GM18907 (cell line): ENCODE measurements around the gene EVL.
A peak's percentile ranks its signal among the peaks of the same experiment; 100 is the strongest.
"Not testable (repeated sequence)": the region's sequence is repeated elsewhere in the genome, so short reads cannot be mapped to it uniquely, and the experiment has no call there.

Experiments used
- ATAC-seq: cut with Tn5 transposase; IDR thresholded peaks from one replicate; pipeline ENCODE4 v1.9.1; 2021; ENCODE audit warnings: mild to moderate bottlenecking, moderate library complexity; ENCODE audit not compliant: unreplicated experiment

EVL gene

DNA sequence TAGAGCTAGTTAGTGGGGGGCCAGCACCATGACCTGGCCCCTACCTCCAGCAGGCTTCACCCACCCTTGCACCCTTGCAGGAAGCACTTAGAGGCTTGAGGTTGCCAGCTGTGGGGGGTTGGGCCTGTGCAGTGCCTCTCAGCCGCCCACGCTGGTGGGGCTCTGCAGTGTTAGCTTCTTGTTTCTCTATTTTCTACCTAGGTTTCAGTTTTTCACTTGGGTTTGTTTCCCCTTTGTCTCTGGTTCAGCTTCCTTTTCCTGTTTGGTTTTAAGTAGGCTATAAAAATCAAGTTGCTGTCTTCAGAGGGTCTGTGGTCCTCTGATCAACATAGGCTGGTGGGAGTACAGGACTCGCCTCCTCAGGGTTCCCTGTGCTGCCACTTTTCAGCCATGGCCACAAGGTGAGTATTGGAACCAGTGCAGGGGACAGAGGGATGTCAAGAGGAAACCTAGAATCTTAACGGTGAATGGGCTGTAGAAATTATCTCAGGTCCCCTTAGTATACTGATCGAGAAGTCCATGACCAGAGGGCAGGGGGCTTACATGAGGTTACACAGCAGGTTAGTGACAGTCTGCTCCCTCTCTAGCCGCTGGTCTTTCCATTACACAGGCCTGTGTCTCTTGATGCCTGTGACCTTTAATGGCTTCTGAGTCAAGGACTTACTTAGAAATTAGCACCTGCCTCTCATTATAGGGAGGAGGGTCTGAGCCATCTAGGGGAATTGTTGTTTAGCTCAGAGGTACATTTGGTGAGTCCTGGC lies at the start of gene EVL:
Gene EVL, plus strand, starts transcription at position 312 of the 761 bp plus-strand sequence. Its CDS starts 79 bp downstream, at position 391.
- ATAC-seq: peak; percentile 59

GRCh38 chr14:100017553-100017952 lies 47.7 kb upstream of the EVL start:
- no peak for ATAC-seq

DNA sequence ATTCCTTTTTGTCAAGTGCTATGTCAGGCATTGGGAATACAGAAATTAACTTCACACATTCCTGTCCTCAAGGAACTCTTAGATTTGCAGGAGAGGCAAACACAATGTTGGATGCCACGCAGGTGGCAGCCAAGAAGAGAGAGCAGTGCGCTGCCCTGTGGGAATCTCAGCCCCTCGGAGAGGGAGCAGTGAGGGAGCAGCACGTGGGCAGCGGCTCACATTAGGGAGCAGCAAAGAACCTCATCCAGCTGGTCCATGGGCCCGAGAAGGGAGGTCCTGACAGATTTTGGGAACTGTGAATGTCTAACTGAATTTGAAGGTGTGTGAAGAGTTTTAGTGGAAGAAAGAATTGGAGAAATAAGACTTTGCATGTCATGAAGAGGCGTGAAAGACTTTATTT lies 47.2 kb upstream of the EVL start:
- no peak for ATAC-seq

- no peak for ATAC-seq
These were observed 46.7 kb upstream of the EVL start for GRCh38 chr14:100018482-100018881.

- no peak for ATAC-seq
These were observed 46.0 kb upstream of the EVL start for GRCh38 chr14:100019156-100019744.

- no peak for ATAC-seq
These were observed 44.6 kb upstream of the EVL start for GRCh38 chr14:100020629-100021028.

DNA sequence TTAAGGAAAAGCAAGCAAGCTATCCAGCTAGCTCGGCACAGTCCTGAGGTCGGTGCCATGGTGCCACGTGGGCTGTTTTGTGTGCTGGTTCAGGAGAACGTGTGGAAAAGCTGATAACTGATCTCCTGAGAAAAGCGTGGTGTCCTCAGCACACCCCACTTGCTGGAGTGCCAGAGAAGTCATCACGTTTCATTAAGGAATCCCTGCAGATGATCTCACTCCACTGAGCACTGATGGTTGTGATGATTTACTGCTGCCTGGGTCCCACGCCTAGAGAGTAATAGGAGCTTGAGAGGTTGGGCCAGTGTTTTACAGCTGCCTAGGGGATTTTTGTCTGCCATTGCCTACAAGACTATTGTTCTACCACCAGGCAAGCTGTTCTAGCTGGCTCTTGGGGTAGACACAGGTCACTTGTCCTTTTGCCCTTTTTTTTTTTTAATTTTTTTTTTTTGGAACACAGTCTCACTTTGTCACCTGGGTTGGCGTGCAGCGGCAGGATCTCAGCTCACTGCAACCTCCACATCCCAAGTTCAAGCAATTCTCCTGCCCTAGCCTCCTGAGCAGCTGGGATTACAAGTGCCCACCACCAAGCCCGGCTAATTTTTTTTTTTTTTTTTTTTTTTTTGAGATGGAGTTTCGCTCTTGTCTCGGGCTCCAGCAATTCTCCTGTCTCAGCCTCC lies 42.3 kb upstream of the EVL start:
- no peak for ATAC-seq

DNA sequence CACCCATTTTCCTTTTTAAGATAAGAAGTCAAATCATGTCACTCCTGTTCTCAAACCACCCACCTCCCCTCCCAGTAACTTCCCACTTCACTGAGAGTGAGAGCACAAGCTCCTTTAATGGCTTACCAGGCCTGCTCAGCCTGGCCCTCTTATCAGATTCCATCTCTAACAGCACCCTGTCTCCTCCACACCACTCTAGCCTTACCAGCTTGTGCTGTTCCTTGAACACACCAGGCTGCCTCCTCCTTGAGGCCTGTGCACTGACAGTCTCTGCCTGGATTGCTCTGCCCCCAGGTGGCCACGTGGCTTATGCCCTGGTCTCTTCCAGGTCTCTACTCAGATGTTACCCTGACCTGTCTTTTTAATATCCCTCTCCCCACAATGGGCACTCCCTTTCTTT lies 40.1 kb upstream of the EVL start:
- ATAC-seq: peak; percentile 66

DNA sequence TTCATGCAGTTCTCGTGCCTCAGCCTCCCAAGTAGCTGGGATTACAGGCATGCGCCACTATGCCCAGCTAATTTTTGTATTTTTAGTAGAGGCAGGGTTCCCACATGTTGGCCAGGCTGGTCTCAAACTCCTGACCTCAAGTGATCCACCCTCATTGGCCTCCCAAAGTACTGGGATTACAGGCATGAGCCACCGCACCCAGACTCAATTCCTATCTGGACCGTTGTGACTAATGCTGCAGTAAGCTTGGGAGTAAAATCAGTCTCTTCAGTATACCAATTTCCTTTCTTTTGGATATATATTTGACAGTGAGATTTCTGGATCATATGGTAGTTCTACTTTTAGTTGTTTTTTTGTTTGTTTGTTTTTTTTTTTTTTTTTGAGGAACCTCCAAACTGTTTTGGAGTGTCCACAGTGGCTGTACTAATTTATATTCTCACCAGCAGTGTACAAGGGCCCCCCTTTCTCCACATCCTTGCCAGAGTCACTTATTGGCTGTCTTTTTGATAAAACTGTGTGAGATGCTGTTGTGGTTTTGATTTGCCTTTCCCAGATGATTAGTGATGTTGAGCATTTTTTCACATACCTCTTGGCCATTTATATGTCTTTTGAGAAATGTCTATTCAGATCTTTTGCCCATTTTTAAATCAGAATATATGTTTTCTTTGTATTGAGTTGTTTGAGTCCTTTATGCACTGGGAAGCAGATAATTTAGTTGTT lies 37.3 kb upstream of the EVL start:
- no peak for ATAC-seq

GRCh38 chr14:100028990-100029677 lies 36.1 kb upstream of the EVL start:
- no peak for ATAC-seq

GRCh38 chr14:100030006-100030405 lies 35.2 kb upstream of the EVL start:
- not testable (repeated sequence) for ATAC-seq

DNA sequence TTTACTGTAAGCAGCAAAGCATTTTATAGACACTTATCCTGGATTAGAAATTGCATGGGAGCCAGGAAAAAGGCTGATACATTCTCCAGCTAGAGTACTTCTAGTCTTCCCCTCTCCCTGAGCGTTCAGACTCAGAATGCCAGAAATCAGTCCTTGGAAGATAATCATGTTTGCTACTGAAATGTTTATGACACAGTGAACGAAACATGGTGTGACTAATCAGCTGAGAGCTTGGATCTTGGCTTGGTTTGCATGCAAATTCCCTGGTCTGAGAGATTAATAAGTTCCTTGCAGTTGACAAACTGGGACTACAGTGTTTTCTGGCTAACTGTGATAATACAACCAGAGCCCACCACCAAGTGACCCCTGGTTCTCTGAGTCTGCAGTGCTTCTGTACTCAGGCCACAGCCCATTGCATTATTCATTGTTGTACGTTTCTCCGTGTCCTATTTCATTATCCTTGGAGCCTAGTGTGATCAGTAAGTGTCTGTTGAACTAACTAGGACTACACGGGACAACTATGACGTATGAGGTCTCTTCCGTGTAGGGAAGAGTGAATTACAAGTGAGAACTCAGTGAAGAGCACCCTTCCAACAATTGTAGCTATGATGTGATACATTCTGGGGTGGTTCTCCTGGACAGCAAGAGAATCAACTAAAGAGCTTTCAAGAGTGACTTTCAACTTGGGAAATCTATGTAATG lies 34.6 kb upstream of the EVL start:
- ATAC-seq: no peak

- no peak for ATAC-seq
These were observed 33.5 kb upstream of the EVL start for GRCh38 chr14:100031506-100032281.

GRCh38 chr14:100032738-100033137 lies 32.5 kb upstream of the EVL start:
- no peak for ATAC-seq

DNA sequence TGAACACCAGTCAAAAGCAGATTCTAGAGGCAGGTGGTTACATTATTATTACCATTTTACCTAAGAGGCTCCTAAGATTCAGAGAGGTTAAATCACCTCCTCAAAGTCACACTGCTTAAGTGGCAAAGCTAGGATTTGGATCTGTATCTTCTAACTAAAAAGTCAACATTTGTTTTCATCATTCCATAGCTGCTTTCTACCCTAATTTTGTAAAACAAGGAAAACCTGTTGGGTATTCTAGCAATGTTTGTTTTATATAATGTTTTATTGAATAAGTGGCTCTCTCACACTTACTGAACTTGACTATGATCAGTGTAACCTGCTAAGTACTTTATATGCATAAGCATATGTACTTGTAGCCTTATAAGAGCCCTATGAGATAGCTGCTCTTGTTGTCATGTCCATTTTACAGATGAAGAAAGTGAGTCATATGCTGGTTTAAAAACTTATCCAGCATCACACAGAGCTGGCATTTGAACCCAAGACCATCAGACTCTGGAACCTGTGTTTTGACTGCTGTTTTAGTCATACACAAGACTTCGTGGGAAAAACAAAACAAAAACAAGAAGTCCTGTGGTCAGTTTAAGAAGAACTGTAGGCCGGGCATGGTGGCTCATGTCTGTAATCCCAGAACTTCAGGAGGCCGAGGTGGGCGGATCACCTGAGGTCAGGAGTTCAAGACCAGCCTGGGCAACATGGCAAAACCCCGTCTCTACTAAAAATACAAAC lies 31.7 kb upstream of the EVL start:
- no peak for ATAC-seq

- no peak for ATAC-seq
These were observed 30.8 kb upstream of the EVL start for GRCh38 chr14:100034468-100034867.

- ATAC-seq: no peak
These were observed 30.2 kb upstream of the EVL start for GRCh38 chr14:100034961-100035500.

- no peak for ATAC-seq
These were observed 29.5 kb upstream of the EVL start for GRCh38 chr14:100035700-100036099.

DNA sequence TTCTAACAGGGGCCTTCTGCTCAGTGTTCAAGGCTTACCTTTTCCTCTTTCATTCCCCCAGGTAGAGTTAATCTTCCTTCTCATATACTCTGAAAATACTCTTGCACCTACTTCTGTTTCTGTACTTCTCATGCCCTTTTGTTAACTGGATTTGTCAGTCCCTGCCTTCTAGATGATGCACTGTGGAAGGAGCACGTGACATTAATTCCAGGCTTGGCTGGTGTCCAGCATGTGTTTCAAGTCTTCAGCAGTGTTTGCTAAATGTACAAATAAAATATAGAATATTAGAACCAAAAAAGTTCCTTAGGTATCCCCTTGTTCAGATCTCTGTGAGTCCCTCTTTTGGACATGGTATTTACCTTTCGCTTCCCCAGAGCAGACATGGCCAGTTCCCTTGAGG lies 27.9 kb upstream of the EVL start:
- ATAC-seq: no peak
